H1 (cell line): Measurements from ENCODE around the gene TCF7. TPM values are rescaled to one million over a fixed set of nuclear protein-coding genes. Genes with fewer than 3 reads are reported as not detected.

ENCODE experiments used
- CTCF ChIA-PET: fragments of 300-600 bp; sonication (Branson Sonifier 250); formaldehyde crosslinking; loops from one replicate; lab custom pipeline; 2021; ENCODE audit not compliant: partially characterized antibody; lab: Charles Lee
- POLR2A ChIA-PET: fragments of 300-600 bp; sonication (Branson Sonifier 250); formaldehyde crosslinking; loops from one replicate; lab custom pipeline; 2021; ENCODE audit warnings: inconsistent platforms; ENCODE audit not compliant: partially characterized antibody; lab: Charles Lee
- DNase-seq, 2 experiments: peaks; one replicate each; pipeline versions ENCODE4 v3.0.0 to v3.0.0-alpha.2; 2010 to 2022; ENCODE audit warnings: low spot score in 2 of 2, low read depth in 1 of 2, mixed read lengths in 1 of 2
- FAIRE-seq: peaks from 2 replicates; lab custom pipeline; 2011; peaks lifted over from hg19 to GRCh38; lab: Jason Lieb, UNC
- H2AFZ ChIP-seq: 2 replicates; pipeline ENCODE4 v1.8.1; 2012; ENCODE audit warnings: low read length, inconsistent platforms
- H2AK5ac ChIP-seq: 2 replicates; pipeline ENCODE4 v1.6.1; 2013; ENCODE audit warnings: low read depth, low read length
- H2BK120ac ChIP-seq: replicated peaks from 2 replicates; pipeline ENCODE3; 2013; ENCODE audit warnings: low read depth, low read length, inconsistent platforms
- H2BK12ac ChIP-seq: 2 replicates; pipeline ENCODE4 v1.6.1; 2013; ENCODE audit warnings: low read depth, low read length
- H2BK15ac ChIP-seq: 2 replicates; pipeline ENCODE4 v1.6.1; 2013; ENCODE audit warnings: low read length
- H2BK20ac ChIP-seq: 2 replicates; pipeline ENCODE4 v1.6.1; 2013; ENCODE audit warnings: low read length
- H2BK5ac ChIP-seq: 2 replicates; pipeline ENCODE4 v1.6.1; 2013; ENCODE audit warnings: low read depth, low read length
- H3K14ac ChIP-seq: 2 replicates; pipeline ENCODE4 v1.6.1; 2013; ENCODE audit warnings: inconsistent platforms; ENCODE audit not compliant: insufficient read length
- H3K18ac ChIP-seq: 2 replicates; pipeline ENCODE4 v1.6.1; 2013; ENCODE audit warnings: low read length; ENCODE audit errors: extremely low read depth
- H3K23ac ChIP-seq: 2 replicates; pipeline ENCODE4 v1.6.1; 2013; ENCODE audit warnings: inconsistent platforms; ENCODE audit not compliant: insufficient read length
- H3K23me2 ChIP-seq: 2 replicates; pipeline ENCODE4 v1.6.1; 2013; ENCODE audit warnings: low read depth, low read length
- H3K27ac ChIP-seq: 2 replicates; pipeline ENCODE4 v1.6.1; 2011; ENCODE audit warnings: low read depth, low read length, inconsistent platforms
- H3K27me3 ChIP-seq, 4 experiments: replicated peaks in 1 of 4; 1 replicate in 1 of 4; 2 replicates in 3 of 4; pipeline versions ENCODE4 v1.6.1 to v1.8.1; 2011 to 2013; ENCODE audit warnings: low read length in 3 of 4, mild to moderate bottlenecking in 3 of 4, inconsistent platforms in 2 of 4, mixed read lengths in 2 of 4, moderate library complexity in 1 of 4; ENCODE audit not compliant: control insufficient read depth in 3 of 4, insufficient read depth in 3 of 4; ENCODE audit errors: extremely low read depth in 1 of 4
- H3K36me3 ChIP-seq, 4 experiments: 2 replicates each; pipeline versions ENCODE4 v1.6.1 to v1.8.1; 2011 to 2013; ENCODE audit warnings: mild to moderate bottlenecking in 4 of 4, low read length in 3 of 4, moderate library complexity in 2 of 4, control low read depth in 1 of 4, inconsistent platforms in 1 of 4; ENCODE audit not compliant: insufficient read depth in 4 of 4, control insufficient read depth in 2 of 4
- H3K4ac ChIP-seq: replicated peaks from 2 replicates; pipeline ENCODE3; 2013; ENCODE audit warnings: low read length, low read depth, mixed read lengths, inconsistent platforms; ENCODE audit not compliant: insufficient read length
- H3K4me1 ChIP-seq, 4 experiments: replicated peaks in 1 of 4; 1 replicate in 1 of 4; 2 replicates in 3 of 4; pipeline versions ENCODE4 v1.6.1 to v1.8.1; 2011 to 2013; ENCODE audit warnings: low read length in 3 of 4, inconsistent platforms in 2 of 4, mixed read lengths in 1 of 4; ENCODE audit not compliant: insufficient read depth in 4 of 4, control insufficient read depth in 3 of 4
- H3K4me2 ChIP-seq, 2 experiments: 2 replicates each; pipeline versions ENCODE4 v1.6.1 to v1.8.1; 2011 to 2013; ENCODE audit warnings: low read depth in 2 of 2, low read length in 2 of 2, control low read depth in 1 of 2, inconsistent platforms in 1 of 2, mild to moderate bottlenecking in 1 of 2; ENCODE audit not compliant: insufficient read depth in 1 of 2
- H3K4me3 ChIP-seq, 4 experiments: fragments of 200-600, 300-600 bp in 1 of 4; sonication (generic), shearing (Covaris generic), sonication (Bioruptor Twin) in 1 of 4; 2 replicates each; pipeline versions ENCODE4 v1.5.1 to v1.8.1; 2011 to 2016; ENCODE audit warnings: low read length in 4 of 4, low read depth in 3 of 4, control low read depth in 2 of 4, inconsistent platforms in 2 of 4, mild to moderate bottlenecking in 2 of 4, mixed read lengths in 1 of 4, moderate library complexity in 1 of 4; ENCODE audit not compliant: insufficient read depth in 2 of 4; ENCODE audit errors: extremely low read depth in 1 of 4
- H3K56ac ChIP-seq: replicated peaks from 2 replicates; pipeline ENCODE3; 2013; ENCODE audit warnings: low read depth, mild to moderate bottlenecking, mixed read lengths, low read length, inconsistent platforms; ENCODE audit not compliant: insufficient read length
- H3K79me1 ChIP-seq: 2 replicates; pipeline ENCODE4 v1.6.1; 2013; ENCODE audit warnings: low read depth, low read length, control low read depth
- H3K79me2 ChIP-seq, 2 experiments: 2 replicates each; pipeline versions ENCODE4 v1.6.1 to v1.8.1; 2012 to 2013; ENCODE audit warnings: low read length in 2 of 2, mild to moderate bottlenecking in 2 of 2, inconsistent platforms in 1 of 2; ENCODE audit not compliant: insufficient read depth in 2 of 2, control insufficient read depth in 1 of 2
- H3K9ac ChIP-seq, 4 experiments: replicated peaks in 1 of 4; 1 replicate in 1 of 4; 2 replicates in 3 of 4; pipeline versions ENCODE4 v1.6.1 to v1.8.1; 2011 to 2013; ENCODE audit warnings: low read depth in 3 of 4, low read length in 3 of 4, control low read depth in 2 of 4, mild to moderate bottlenecking in 2 of 4, moderate library complexity in 2 of 4, inconsistent platforms in 1 of 4; ENCODE audit errors: extremely low read depth in 1 of 4
- H3K9me3 ChIP-seq, 2 experiments: 2 replicates each; pipeline versions ENCODE4 v1.6.1 to v1.8.1; 2012 to 2013; ENCODE audit warnings: mild to moderate bottlenecking in 2 of 2, moderate library complexity in 2 of 2, control low read depth in 1 of 2, inconsistent platforms in 1 of 2, low read depth in 1 of 2, low read length in 1 of 2, mixed read lengths in 1 of 2; ENCODE audit not compliant: insufficient read depth in 2 of 2
- H4K20me1 ChIP-seq, 2 experiments: replicated peaks in 1 of 2; 2 replicates each; pipeline versions ENCODE3 to v1.8.1; 2011 to 2013; ENCODE audit warnings: inconsistent platforms in 2 of 2, low read length in 2 of 2, mild to moderate bottlenecking in 1 of 2; ENCODE audit not compliant: insufficient read depth in 2 of 2, control insufficient read depth in 1 of 2
- H4K5ac ChIP-seq: 2 replicates; pipeline ENCODE4 v1.6.1; 2013; ENCODE audit warnings: low read length, low read depth, mixed read lengths, inconsistent platforms; ENCODE audit not compliant: insufficient read length
- H4K8ac ChIP-seq: 2 replicates; pipeline ENCODE4 v1.8.0; 2013; ENCODE audit warnings: mild to moderate bottlenecking, moderate library complexity, low read length, inconsistent platforms; ENCODE audit not compliant: insufficient read depth; ENCODE audit errors: extremely low read depth
- H4K91ac ChIP-seq: replicated peaks from 2 replicates; pipeline ENCODE3; 2013; ENCODE audit warnings: low read length, mixed read lengths, inconsistent platforms; ENCODE audit not compliant: insufficient read length
- ASH2L ChIP-seq: fragments of 200-600, 300-600 bp; sonication (generic); IDR thresholded peaks from one replicate; pipeline ENCODE4 v1.7.1; 2017; ENCODE audit warnings: low read length
- BACH1 ChIP-seq: IDR thresholded peaks from 2 replicates; pipeline ENCODE4 v1.6.1; 2012; ENCODE audit warnings: low read length, improper control_type of control experiment
- CEBPB ChIP-seq: IDR thresholded peaks from 2 replicates; pipeline ENCODE4 v1.6.1; 2012; ENCODE audit warnings: low read depth, low read length
- CHD1 ChIP-seq: IDR thresholded peaks from 2 replicates; pipeline ENCODE4 v1.6.1; 2012; ENCODE audit warnings: low read depth, low read length, improper control_type of control experiment
- CTBP2 ChIP-seq: IDR thresholded peaks from 2 replicates; pipeline ENCODE4 v1.7.0; 2011; ENCODE audit warnings: borderline replicate concordance, mild to moderate bottlenecking, moderate library complexity, mixed read lengths, low read length; ENCODE audit not compliant: insufficient read depth, insufficient read length
- PHF8 ChIP-seq: fragments of 200-600 bp; sonication (generic); conservative IDR thresholded peaks from 2 replicates; pipeline ENCODE4 v1.7.1; 2012; ENCODE audit warnings: low read depth, mild to moderate bottlenecking, inconsistent platforms, low read length, moderate library complexity
- RAD21 ChIP-seq, 2 experiments: IDR thresholded peaks in 1 of 2; conservative IDR thresholded peaks in 1 of 2; 2 replicates each; pipeline ENCODE4 v1.6.1; 2011; ENCODE audit warnings: low read depth in 2 of 2, low read length in 2 of 2, improper control_type of control experiment in 1 of 2, inconsistent platforms in 1 of 2, mild to moderate bottlenecking in 1 of 2, moderate library complexity in 1 of 2
- SAP30 ChIP-seq: fragments of 300-600 bp; sonication (generic); IDR thresholded peaks from 2 replicates; pipeline ENCODE4 v1.7.1; 2012; ENCODE audit warnings: low read length, moderate library complexity, mild to moderate bottlenecking, inconsistent platforms; ENCODE audit not compliant: insufficient read depth, insufficient replicate concordance
- SIN3A ChIP-seq, 2 experiments: IDR thresholded peaks in 1 of 2; conservative IDR thresholded peaks in 1 of 2; 2 replicates each; pipeline ENCODE4 v1.6.1; 2011 to 2012; ENCODE audit warnings: low read length in 2 of 2, improper control_type of control experiment in 1 of 2, low read depth in 1 of 2, mild to moderate bottlenecking in 1 of 2
- TAF1 ChIP-seq: IDR thresholded peaks from 2 replicates; pipeline ENCODE4 v1.6.1; 2011; ENCODE audit warnings: mild to moderate bottlenecking, low read depth, low read length
- TBP ChIP-seq: IDR thresholded peaks from 2 replicates; pipeline ENCODE4 v1.6.1; 2011; ENCODE audit warnings: low read depth, low read length, improper control_type of control experiment
- WGBS, 2 experiments: shearing (Covaris generic) in 1 of 2; methylation state at CpG; one replicate each; pipeline versions ENCODE4 v1.1.6 to v1.1.7; 2013 to 2015; ENCODE audit warnings: low lambda C conversion rate in 2 of 2, mixed read lengths in 2 of 2, inconsistent platforms in 1 of 2, low coverage in 1 of 2, missing lambda C conversion rate in 1 of 2; ENCODE audit not compliant: insufficient replicate concordance in 2 of 2, insufficient coverage in 1 of 2, insufficient read length in 1 of 2; ENCODE audit errors: extremely low coverage in 1 of 2, missing lambda C conversion rate in 1 of 2; 5-methylcytosine and 5-hydroxymethylcytosine counted together
- polyA plus RNA-seq, 7 experiments: library from polyadenylated mRNA; depleted of rRNA in 3 of 7; stranded (reverse) in 5 of 7; unstranded in 2 of 7; fragments of >200 nt in 5 of 7; fragments of 200-250 nt in 2 of 7; gene quantifications; 1 replicate in 5 of 7; 2 replicates in 1 of 7; 4 replicates in 1 of 7; pipeline versions ENCODE4 v1.2.1 to v1.2.3, GENCODE V29; 2011 to 2013; ENCODE audit warnings: missing spikeins in 2 of 7, mixed read lengths in 2 of 7
- total RNA-seq: library from RNA; stranded (reverse); fragmentation: NEBNext Ultra II Directional; extraction: Animal tissue kit (Norgen Biotek cat#: 25700); gene quantifications from 2 replicates; pipeline ENCODE4 v1.2.1, GENCODE V29; 2021

TCF7 gene
- total and polyA plus RNA-seq, 2 of the 8 experiments (the other 6 are each of a cell fraction or from before 2014, with no cell fraction given), result 4.7 to 8.5 TPM

GRCh38 chr5:134111741-134112647 is 2.5 kb upstream of the TCF7 start:
- WGBS, 2 experiments, result 94% methylated on average over 6 of the region's 6 CpGs; no CpG with 5 or more reads in 1 of the 2 experiments
- no peak for FAIRE-seq
- H2BK120ac ChIP-seq, result no peak overlapping the region
- H3K79me1 ChIP-seq, result no peaks in the 10 kb centered on the region
- H2BK15ac ChIP-seq, result no peak overlapping the region
- ChIA-PET CTCF (interaction anchor here (0.9 to 7.1 kb wide), 16 partner anchors 10 to 168 kb away, joined by 3 to 84 read pairs (median 4); partner anchors contain the start of gene VDAC1), POLR2A (interaction anchor here (0.6 to 5.0 kb wide), 6 partner anchors 10 to 65 kb away, joined by 3 to 17 read pairs (median 4); partner anchors contain the start of gene SKP1)
- H4K20me1 ChIP-seq, result peaks cover 1 to 8% of the 10 kb centered on the region in 2 experiments
- H3K23ac ChIP-seq, result no peak overlapping the region
- H4K5ac ChIP-seq, result no peak overlapping the region
- H2BK20ac ChIP-seq, result no peak overlapping the region
- H3K4ac ChIP-seq, result no peak overlapping the region
- H4K91ac ChIP-seq, result peak overlapping the region; percentile 32
- TF ChIP-seq RAD21 (IDR thresholded peaks at IDR 0.05 in 1 of 2, conservative IDR thresholded peaks at IDR 0.05 in 1 of 2; ENCODE audit: low read depth in 2 of 2, low read length in 2 of 2) (no peak), CEBPB (no peak), PHF8 (no peak), CTBP2 (no peak), SAP30 (no peak), CHD1 (no peak), TBP (no peak), ASH2L (no peak), BACH1 (no peak), TAF1 (no peak), SIN3A (conservative IDR thresholded peaks at IDR 0.05 in 1 of 2, IDR thresholded peaks at IDR 0.05 in 1 of 2; ENCODE audit: low read depth in 1 of 2, low read length in 2 of 2) (no peak)
- no peak for DNase-seq
- H2BK12ac ChIP-seq, result no peak overlapping the region
- H3K27ac ChIP-seq, result no peak overlapping the region
- H3K36me3 ChIP-seq, result 0 out of 8 replicates have a peak, but pooled peaks cover 0 to 2% (median 0%) of the 10 kb centered on the region in 4 experiments
- H3K9ac ChIP-seq, result no peak overlapping the region
- no peaks in the 10 kb centered on the region for H3K79me2 ChIP-seq
- H3K9me3 ChIP-seq, result no peaks in the 10 kb centered on the region
- H3K27me3 ChIP-seq, result peaks cover 20 to 39% (median 34%) of the 10 kb centered on the region in 4 experiments
- peaks cover 0 to 15% (median 9%) of the 10 kb centered on the region in 4 experiments; a peak in 6 of 7 replicates for H3K4me1 ChIP-seq
- H2BK5ac ChIP-seq, result no peak overlapping the region
- H2AK5ac ChIP-seq, result no peak overlapping the region
- H3K18ac ChIP-seq, result no peak overlapping the region
- H3K56ac ChIP-seq, result no peak overlapping the region
- peaks cover 10% of the 10 kb centered on the region; the same call in 1 of the 2 replicates for H3K23me2 ChIP-seq
- no peak overlapping the region for H3K4me3 ChIP-seq
- no peak overlapping the region for H3K14ac ChIP-seq
- H4K8ac ChIP-seq, result no peak overlapping the region
- H2AFZ ChIP-seq, result no peak overlapping the region
- H3K4me2 ChIP-seq, result no peak overlapping the region
